GM12878 (cell line): ENCODE data around the gene CA5A.

ENCODE experiments used
- CEBPZ ChIP-seq: fragments of 150-350 bp; IDR thresholded peaks from 2 replicates; pipeline ENCODE4 v1.6.1; 2016; ENCODE audit warnings: low read depth, low read length
- CTCF ChIP-seq, 3 experiments: IDR thresholded peaks in 2 of 3; conservative IDR thresholded peaks in 1 of 3; 2 replicates each; pipeline ENCODE4 v1.5.1; 2011; ENCODE audit warnings: low read depth in 3 of 3, low read length in 3 of 3, mild to moderate bottlenecking in 3 of 3, control low read depth in 2 of 3, moderate library complexity in 2 of 3, inconsistent platforms in 1 of 3, mixed read lengths in 1 of 3; ENCODE audit not compliant: control insufficient read depth in 2 of 3, insufficient read depth in 1 of 3; ENCODE audit errors: extremely low read depth in 1 of 3
- MAX ChIP-seq: IDR thresholded peaks from 2 replicates; pipeline ENCODE4 v1.6.1; 2012; ENCODE audit warnings: low read depth, low read length, improper control_type of control experiment
- MXI1 ChIP-seq: fragments of 150-350 bp; IDR thresholded peaks from 2 replicates; pipeline ENCODE4 v1.6.1; 2011; ENCODE audit warnings: low read depth, mild to moderate bottlenecking, inconsistent platforms, low read length, improper control_type of control experiment

- no peak for TF ChIP-seq CEBPZ
- no peak for TF ChIP-seq CTCF (IDR thresholded peaks at IDR 0.05 in 2 of 3, conservative IDR thresholded peaks at IDR 0.05 in 1 of 3; ENCODE audit: control insufficient read depth in 2 of 3, extremely low read depth in 1 of 3, insufficient read depth in 1 of 3, low read depth in 3 of 3, low read length in 3 of 3)
- no peak for TF ChIP-seq MAX
- TF ChIP-seq MXI1: no peak
Measured at GRCh38 chr16:87845213-87845612, 91.1 kb downstream of the CA5A start.
